ENCODE measurements around the gene BAHCC1.
"Not testable (repeated sequence)": the region's sequence is repeated elsewhere in the genome, so short reads cannot be mapped to it uniquely, and the experiment has no call there.

The BAHCC1 gene

GRCh38 chr17:81394921-81395599 is at the start of gene BAHCC1:
Gene BAHCC1, plus strand, starts transcription at chr17:81395457. Its CDS starts 4,283 bp downstream, at chr17:81399740.
- peak; percentile 65 to 93 (median 80) for DNase-seq (ENCODE audit: low read depth in 4 of 4, low spot score in 1 of 4)

- peak; percentile 85 to 95 (median 93) for DNase-seq (ENCODE audit: low read depth in 4 of 4, low spot score in 1 of 4)
These were observed 49.0 kb upstream of the BAHCC1 start for GRCh38 chr17:81346090-81346907.

GRCh38 chr17:81346908-81347349 is 48.3 kb upstream of the BAHCC1 start:
- no peak for DNase-seq (ENCODE audit: low read depth in 4 of 4, low spot score in 1 of 4)

- no peak for DNase-seq (ENCODE audit: low read depth in 4 of 4, low spot score in 1 of 4)
These were observed 47.8 kb upstream of the BAHCC1 start for GRCh38 chr17:81347437-81347836.

GRCh38 chr17:81348097-81349055 is 46.9 kb upstream of the BAHCC1 start:
- no peak for DNase-seq (ENCODE audit: low read depth in 4 of 4, low spot score in 1 of 4)

- DNase-seq (ENCODE audit: low read depth in 4 of 4, low spot score in 1 of 4): no peak
These were observed 45.6 kb upstream of the BAHCC1 start for GRCh38 chr17:81349397-81350319.

GRCh38 chr17:81350320-81350890 is 44.9 kb upstream of the BAHCC1 start:
- no peak for DNase-seq (ENCODE audit: low read depth in 4 of 4, low spot score in 1 of 4)

- DNase-seq (ENCODE audit: low read depth in 4 of 4, low spot score in 1 of 4): not testable (repeated sequence)
These were observed 43.8 kb upstream of the BAHCC1 start for GRCh38 chr17:81351329-81352052.

GRCh38 chr17:81352056-81352455 is 43.2 kb upstream of the BAHCC1 start:
- DNase-seq (ENCODE audit: low read depth in 4 of 4, low spot score in 1 of 4): not testable (repeated sequence)

- DNase-seq (ENCODE audit: low read depth in 4 of 4, low spot score in 1 of 4): no peak
These were observed 40.9 kb upstream of the BAHCC1 start for GRCh38 chr17:81354252-81354953.

- DNase-seq (ENCODE audit: low read depth in 4 of 4, low spot score in 1 of 4): no peak
These were observed 40.3 kb upstream of the BAHCC1 start for GRCh38 chr17:81354954-81355347.

GRCh38 chr17:81359218-81359617 is 36.0 kb upstream of the BAHCC1 start:
- DNase-seq (ENCODE audit: low read depth in 4 of 4, low spot score in 1 of 4): no peak

GRCh38 chr17:81362001-81362400 is 33.3 kb upstream of the BAHCC1 start:
- DNase-seq (ENCODE audit: low read depth in 4 of 4, low spot score in 1 of 4): not testable (repeated sequence)

GRCh38 chr17:81364278-81365147 is 30.7 kb upstream of the BAHCC1 start:
- no peak for DNase-seq (ENCODE audit: low read depth in 4 of 4, low spot score in 1 of 4)

- DNase-seq (ENCODE audit: low read depth in 4 of 4, low spot score in 1 of 4): no peak
These were observed 30.1 kb upstream of the BAHCC1 start for GRCh38 chr17:81365148-81365600.

GRCh38 chr17:81365601-81366585 is 29.4 kb upstream of the BAHCC1 start:
- no peak for DNase-seq (ENCODE audit: low read depth in 4 of 4, low spot score in 1 of 4)
